HEK293 (cell line): ENCODE results near the gene GADD45G.

Experiments
- CTCF ChIA-PET: fragments of 350-600 bp; formaldehyde crosslinking; extraction: SDS; loops from one replicate; lab custom pipeline; 2021; ENCODE audit warnings: antibody characterized with exemption; lab: Yijun Ruan, JAX
- POLR2A ChIA-PET: fragments of 300-600 bp; formaldehyde crosslinking; extraction: SDS; loops from one replicate; lab custom pipeline; 2020; ENCODE audit warnings: antibody characterized with exemption, inconsistent platforms; lab: Yijun Ruan, JAX
- H3K27ac ChIP-seq: fragments of 200-500 bp; sonication (Bioruptor generic); 2 replicates; pipeline ENCODE4 v1.5.1; 2014; ENCODE audit warnings: low read depth, low read length, control low read depth, inconsistent platforms; ENCODE audit errors: extremely low read depth
- H3K36me3 ChIP-seq, 2 experiments: fragments of 200-500 bp in 1 of 2; sonication (Bioruptor generic) in 1 of 2; 1 replicate in 1 of 2; 2 replicates in 1 of 2; pipeline ENCODE4 v1.5.1; 2014 to 2017; ENCODE audit warnings: inconsistent platforms in 2 of 2, low read length in 2 of 2; ENCODE audit not compliant: control insufficient read depth in 2 of 2, insufficient read depth in 1 of 2
- H3K4me1 ChIP-seq: fragments of 200-500 bp; sonication (Bioruptor generic); 2 replicates; pipeline ENCODE4 v1.5.1; 2014; ENCODE audit warnings: mild to moderate bottlenecking, low read length, inconsistent platforms; ENCODE audit not compliant: control insufficient read depth, insufficient read depth
- H3K4me3 ChIP-seq: 2 replicates; pipeline ENCODE4 v1.5.1; 2011; ENCODE audit warnings: low read depth, mild to moderate bottlenecking, control low read depth, low read length, moderate library complexity
- H3K9me3 ChIP-seq: fragments of 200-500 bp; sonication (Bioruptor generic); 2 replicates; pipeline ENCODE4 v1.5.1; 2014; ENCODE audit warnings: low read depth, low read length, inconsistent platforms; ENCODE audit not compliant: control insufficient read depth, insufficient read depth
- KLF10 ChIP-seq: fragments of 450-650 bp; IDR thresholded peaks from 2 replicates; pipeline ENCODE4 v1.5.1; 2018; ENCODE audit warnings: missing biosample characterization, mild to moderate bottlenecking, missing genetic modification characterization
- KLF8 ChIP-seq: fragments of 450-650 bp; formaldehyde crosslinking; IDR thresholded peaks from 2 replicates; pipeline ENCODE4 v1.5.1; 2016; ENCODE audit warnings: missing biosample characterization, missing genetic modification characterization
- MEIS1 ChIP-seq: sonication (generic); formaldehyde crosslinking; IDR thresholded peaks from 2 replicates; pipeline ENCODE4 v1.8.1; 2022; ENCODE audit warnings: missing genetic modification reagents, mild to moderate bottlenecking, borderline replicate concordance
- SCRT2 ChIP-seq: fragments of 450-650 bp; formaldehyde crosslinking; IDR thresholded peaks from 2 replicates; pipeline ENCODE4 v1.5.1; 2016; ENCODE audit warnings: missing biosample characterization, missing genetic modification characterization
- SETDB1 ChIP-seq: IDR thresholded peaks from one replicate; pipeline ENCODE4 v1.6.1; 2017; ENCODE audit warnings: mild to moderate bottlenecking, low read length, moderate library complexity, mixed read lengths; ENCODE audit not compliant: insufficient read length
- ZFHX2 ChIP-seq: fragments of 450-650 bp; formaldehyde crosslinking; conservative IDR thresholded peaks from 2 replicates; pipeline ENCODE4 v1.5.1; 2016; ENCODE audit warnings: missing biosample characterization, missing genetic modification characterization
- ZNF184 ChIP-seq: fragments of 450-650 bp; IDR thresholded peaks from 2 replicates; pipeline ENCODE4 v1.5.1; 2018; ENCODE audit warnings: missing biosample characterization, mild to moderate bottlenecking, missing genetic modification characterization
- ZNF239 ChIP-seq: fragments of 450-650 bp; formaldehyde crosslinking; IDR thresholded peaks from 2 replicates; pipeline ENCODE4 v1.5.1; 2016; ENCODE audit warnings: missing biosample characterization, missing genetic modification characterization
- ZNF350 ChIP-seq: fragments of 450-650 bp; formaldehyde crosslinking; IDR thresholded peaks from 2 replicates; pipeline ENCODE4 v1.5.0; 2017; ENCODE audit warnings: missing biosample characterization, mild to moderate bottlenecking, missing genetic modification characterization
- ZNF404 ChIP-seq: fragments of 450-650 bp; formaldehyde crosslinking; IDR thresholded peaks from 2 replicates; pipeline ENCODE4 v1.5.1; 2017; ENCODE audit warnings: missing biosample characterization, missing genetic modification characterization
- ZNF600 ChIP-seq: fragments of 450-650 bp; formaldehyde crosslinking; IDR thresholded peaks from 2 replicates; pipeline ENCODE4 v1.5.1; 2016; ENCODE audit warnings: missing biosample characterization, missing genetic modification characterization
- ZNF624 ChIP-seq: fragments of 450-650 bp; formaldehyde crosslinking; IDR thresholded peaks from 2 replicates; pipeline ENCODE4 v1.5.1; 2017; ENCODE audit warnings: missing biosample characterization, missing genetic modification characterization
- ZNF670 ChIP-seq: fragments of 450-650 bp; formaldehyde crosslinking; IDR thresholded peaks from 2 replicates; pipeline ENCODE4 v1.5.1; 2016; ENCODE audit warnings: missing biosample characterization, missing genetic modification characterization, low read depth
- ZNF830 ChIP-seq: fragments of 450-650 bp; IDR thresholded peaks from 2 replicates; pipeline ENCODE4 v1.5.0; 2018; ENCODE audit warnings: missing biosample characterization, missing genetic modification characterization, low read depth, mild to moderate bottlenecking, moderate library complexity
- ZXDB ChIP-seq: fragments of 450-650 bp; formaldehyde crosslinking; IDR thresholded peaks from 2 replicates; pipeline ENCODE4 v1.5.1; 2016; ENCODE audit warnings: missing biosample characterization, missing genetic modification characterization
- TF ChIP-seq, protein P1 (sequence below): sonication (generic); formaldehyde crosslinking; IDR thresholded peaks from 2 replicates; pipeline ENCODE4 v1.8.1; 2022; ENCODE audit warnings: mild to moderate bottlenecking, moderate library complexity, missing genetic modification reagents
- TF ChIP-seq, protein P2 (sequence below): fragments of 450-650 bp; formaldehyde crosslinking; optimal IDR thresholded peaks from 2 replicates; pipeline ENCODE3; 2016; ENCODE audit warnings: missing biosample characterization, mild to moderate bottlenecking, missing genetic modification characterization
- TF ChIP-seq, protein P3 (sequence below): fragments of 450-650 bp; formaldehyde crosslinking; IDR thresholded peaks from 2 replicates; pipeline ENCODE4 v1.5.1; 2016; ENCODE audit warnings: missing biosample characterization, missing genetic modification characterization
- TF ChIP-seq, protein P4 (sequence below): fragments of 450-650 bp; IDR thresholded peaks from 2 replicates; pipeline ENCODE4 v1.5.1; 2018; ENCODE audit warnings: missing biosample characterization, missing genetic modification characterization
- TF ChIP-seq, protein P5 (sequence below): fragments of 450-650 bp; formaldehyde crosslinking; IDR thresholded peaks from 2 replicates; pipeline ENCODE4 v1.5.1; 2016; ENCODE audit warnings: missing biosample characterization, missing genetic modification characterization, low read depth

Gene GADD45G

DNA sequence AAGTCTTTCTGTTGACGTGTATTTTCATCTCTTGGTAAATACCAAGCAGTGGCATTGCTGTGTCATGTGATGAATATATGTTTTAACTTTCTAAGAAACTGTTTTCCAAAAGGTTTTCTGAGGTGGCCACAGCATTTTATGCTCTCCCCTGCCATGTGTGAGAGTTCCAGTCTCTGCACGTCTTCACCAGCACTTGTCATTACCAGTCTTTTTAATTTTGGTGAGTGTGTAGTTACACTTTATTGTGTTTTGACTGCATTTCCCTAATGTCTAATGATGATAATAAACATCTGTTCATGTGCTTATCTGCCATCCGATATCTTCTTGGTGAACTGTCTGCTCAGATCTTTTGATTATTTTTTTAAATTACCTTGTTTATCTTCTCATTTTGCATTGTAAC lies 27.4 kb upstream of the GADD45G start:
- H3K4me1 ChIP-seq: no peaks in the 10 kb centered on the region
- no peaks in the 10 kb centered on the region for H3K9me3 ChIP-seq

DNA sequence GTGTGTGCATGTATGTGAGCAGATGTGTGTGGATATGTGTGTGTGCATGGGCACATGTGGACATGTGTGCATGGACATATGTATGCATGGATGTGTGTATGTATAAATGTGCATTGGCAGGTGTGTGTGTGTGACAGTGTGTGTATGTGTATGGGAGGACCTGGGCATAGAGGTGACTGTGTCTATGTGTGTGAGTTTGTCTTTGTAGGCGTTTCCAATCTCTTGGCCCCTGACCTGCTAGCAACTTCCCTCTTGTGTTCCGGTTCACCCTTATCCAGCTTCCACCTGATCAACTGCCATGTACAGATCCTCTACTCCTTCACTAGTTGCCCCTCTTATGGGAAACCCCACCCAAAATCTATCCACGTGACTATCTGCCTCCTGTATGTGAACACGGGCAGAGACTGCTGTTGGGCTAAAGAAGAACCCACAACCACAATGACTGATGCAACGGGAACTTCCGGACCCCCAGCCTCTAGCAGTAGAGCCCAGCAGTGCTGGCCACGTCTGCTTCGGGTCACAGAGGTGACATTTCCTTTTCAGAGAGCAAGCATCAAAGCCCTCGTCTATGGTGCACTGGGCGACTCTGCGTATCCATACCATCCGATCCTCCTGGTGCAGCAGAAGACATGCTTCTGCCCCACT lies 24.9 kb upstream of the GADD45G start:
- H3K27ac ChIP-seq: no peak overlapping the region
- no peak overlapping the region for H3K4me3 ChIP-seq
- TF ChIP-seq ZNF600 (tag by site-specific recombination) (no peak), ZNF350 (no peak), ZFHX2 (tag by site-specific recombination) (no peak)
- no peaks in the 10 kb centered on the region for H3K9me3 ChIP-seq
- no peaks in the 10 kb centered on the region for H3K36me3 ChIP-seq
- ChIA-PET CTCF (interaction anchor here (0.6 to 4.3 kb wide), 2 partner anchors 14 to 31 kb away, joined by 3 to 32 read pairs; no protein-coding TSS in a partner anchor), POLR2A (no interaction called here)
- no peaks in the 10 kb centered on the region for H3K4me1 ChIP-seq

More for the DNA sequence above, 27.4 kb upstream of the GADD45G start:
- Histone ChIP-seq H3K4me3 (no peak overlapping the region), H3K36me3 (no peaks in the 10 kb centered on the region), H3K27ac (no peak overlapping the region)
- ChIA-PET POLR2A (no interaction called here), CTCF (interaction anchor here (0.6 to 5.1 kb wide), 16 partner anchors 9 to 1120 kb away, joined by 3 to 71 read pairs (median 6); no protein-coding TSS in a partner anchor)
- TF ChIP-seq ZNF184 (tag by site-specific recombination) (peak; percentile 94), KLF10 (tag by site-specific recombination) (no peak), KLF8 (no peak), SETDB1 (peak; percentile 33), ZNF670 (tag by site-specific recombination) (no peak), ZNF830 (no peak), MEIS1 (CRISPR knock-in tag) (no peak), ZNF624 (tag by site-specific recombination) (no peak)
- TF ChIP-seq, protein P1, sequence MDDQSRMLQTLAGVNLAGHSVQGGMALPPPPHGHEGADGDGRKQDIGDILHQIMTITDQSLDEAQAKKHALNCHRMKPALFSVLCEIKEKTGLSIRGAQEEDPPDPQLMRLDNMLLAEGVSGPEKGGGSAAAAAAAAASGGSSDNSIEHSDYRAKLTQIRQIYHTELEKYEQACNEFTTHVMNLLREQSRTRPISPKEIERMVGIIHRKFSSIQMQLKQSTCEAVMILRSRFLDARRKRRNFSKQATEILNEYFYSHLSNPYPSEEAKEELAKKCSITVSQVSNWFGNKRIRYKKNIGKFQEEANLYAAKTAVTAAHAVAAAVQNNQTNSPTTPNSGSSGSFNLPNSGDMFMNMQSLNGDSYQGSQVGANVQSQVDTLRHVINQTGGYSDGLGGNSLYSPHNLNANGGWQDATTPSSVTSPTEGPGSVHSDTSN: no peak
- TF ChIP-seq, protein P2, sequence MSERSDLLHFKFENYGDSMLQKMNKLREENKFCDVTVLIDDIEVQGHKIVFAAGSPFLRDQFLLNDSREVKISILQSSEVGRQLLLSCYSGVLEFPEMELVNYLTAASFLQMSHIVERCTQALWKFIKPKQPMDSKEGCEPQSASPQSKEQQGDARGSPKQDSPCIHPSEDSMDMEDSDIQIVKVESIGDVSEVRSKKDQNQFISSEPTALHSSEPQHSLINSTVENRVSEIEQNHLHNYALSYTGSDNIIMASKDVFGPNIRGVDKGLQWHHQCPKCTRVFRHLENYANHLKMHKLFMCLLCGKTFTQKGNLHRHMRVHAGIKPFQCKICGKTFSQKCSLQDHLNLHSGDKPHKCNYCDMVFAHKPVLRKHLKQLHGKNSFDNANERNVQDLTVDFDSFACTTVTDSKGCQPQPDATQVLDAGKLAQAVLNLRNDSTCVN (tag by site-specific recombination): no peak
- TF ChIP-seq, protein P3, sequence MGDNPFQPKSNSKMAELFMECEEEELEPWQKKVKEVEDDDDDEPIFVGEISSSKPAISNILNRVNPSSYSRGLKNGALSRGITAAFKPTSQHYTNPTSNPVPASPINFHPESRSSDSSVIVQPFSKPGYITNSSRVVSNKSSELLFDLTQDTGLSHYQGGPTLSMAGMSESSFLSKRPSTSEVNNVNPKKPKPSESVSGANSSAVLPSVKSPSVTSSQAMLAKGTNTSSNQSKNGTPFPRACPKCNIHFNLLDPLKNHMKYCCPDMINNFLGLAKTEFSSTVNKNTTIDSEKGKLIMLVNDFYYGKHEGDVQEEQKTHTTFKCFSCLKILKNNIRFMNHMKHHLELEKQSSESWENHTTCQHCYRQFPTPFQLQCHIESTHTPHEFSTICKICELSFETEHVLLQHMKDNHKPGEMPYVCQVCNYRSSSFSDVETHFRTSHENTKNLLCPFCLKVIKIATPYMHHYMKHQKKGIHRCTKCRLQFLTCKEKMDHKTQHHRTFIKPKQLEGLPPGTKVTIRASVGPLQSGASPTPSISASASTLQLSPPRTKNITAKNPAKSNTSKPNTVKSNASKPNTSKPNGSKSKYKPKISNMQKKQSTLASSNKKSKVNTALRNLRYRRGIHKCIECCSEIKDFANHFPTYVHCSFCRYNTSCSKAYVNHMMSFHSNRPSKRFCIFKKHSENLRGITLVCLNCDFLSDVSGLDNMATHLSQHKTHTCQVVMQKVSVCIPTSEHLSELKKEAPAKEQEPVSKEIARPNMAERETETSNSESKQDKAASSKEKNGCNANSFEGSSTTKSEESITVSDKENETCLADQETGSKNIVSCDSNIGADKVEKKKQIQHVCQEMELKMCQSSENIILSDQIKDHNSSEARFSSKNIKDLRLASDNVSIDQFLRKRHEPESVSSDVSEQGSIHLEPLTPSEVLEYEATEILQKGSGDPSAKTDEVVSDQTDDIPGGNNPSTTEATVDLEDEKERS (tag by site-specific recombination): no peak

DNA sequence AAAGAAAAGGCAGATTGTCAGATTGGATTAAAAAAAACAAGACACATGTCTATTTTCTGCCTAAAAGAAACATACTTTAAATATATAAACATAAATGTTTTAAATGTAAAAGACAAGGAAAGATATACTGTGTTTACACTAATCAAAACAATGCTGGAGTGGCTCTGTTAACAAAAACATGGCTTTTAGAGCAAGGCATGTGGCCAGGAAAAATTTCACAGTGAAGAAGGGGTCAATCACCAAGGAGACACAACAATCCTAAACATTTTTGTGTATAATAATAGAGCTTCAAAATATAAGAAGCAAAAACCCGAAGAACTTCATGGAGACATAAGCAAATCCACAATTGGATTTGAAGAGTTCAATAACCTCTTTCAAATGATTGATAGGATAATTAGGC lies 18.5 kb upstream of the GADD45G start:
- no peak overlapping the region for H3K4me3 ChIP-seq
- H3K4me1 ChIP-seq: no peaks in the 10 kb centered on the region
- CTCF ChIA-PET: interaction anchor here (1.4 to 1.6 kb wide), 2 partner anchors 10 to 12 kb away, joined by 3 to 7 read pairs; no protein-coding TSS in a partner anchor
- POLR2A ChIA-PET: no interaction called here
- H3K27ac ChIP-seq: no peak overlapping the region
- H3K9me3 ChIP-seq: no peaks in the 10 kb centered on the region
- H3K36me3 ChIP-seq: no peaks in the 10 kb centered on the region
- TF ChIP-seq, protein P4, sequence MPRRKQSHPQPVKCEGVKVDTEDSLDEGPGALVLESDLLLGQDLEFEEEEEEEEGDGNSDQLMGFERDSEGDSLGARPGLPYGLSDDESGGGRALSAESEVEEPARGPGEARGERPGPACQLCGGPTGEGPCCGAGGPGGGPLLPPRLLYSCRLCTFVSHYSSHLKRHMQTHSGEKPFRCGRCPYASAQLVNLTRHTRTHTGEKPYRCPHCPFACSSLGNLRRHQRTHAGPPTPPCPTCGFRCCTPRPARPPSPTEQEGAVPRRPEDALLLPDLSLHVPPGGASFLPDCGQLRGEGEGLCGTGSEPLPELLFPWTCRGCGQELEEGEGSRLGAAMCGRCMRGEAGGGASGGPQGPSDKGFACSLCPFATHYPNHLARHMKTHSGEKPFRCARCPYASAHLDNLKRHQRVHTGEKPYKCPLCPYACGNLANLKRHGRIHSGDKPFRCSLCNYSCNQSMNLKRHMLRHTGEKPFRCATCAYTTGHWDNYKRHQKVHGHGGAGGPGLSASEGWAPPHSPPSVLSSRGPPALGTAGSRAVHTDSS: no peak
- TF ChIP-seq ZXDB (no peak), ZNF404 (tag by site-specific recombination) (no peak), ZNF830 (no peak), SCRT2 (tag by site-specific recombination) (no peak), ZNF239 (tag by site-specific recombination) (no peak)
- TF ChIP-seq, protein P5, sequence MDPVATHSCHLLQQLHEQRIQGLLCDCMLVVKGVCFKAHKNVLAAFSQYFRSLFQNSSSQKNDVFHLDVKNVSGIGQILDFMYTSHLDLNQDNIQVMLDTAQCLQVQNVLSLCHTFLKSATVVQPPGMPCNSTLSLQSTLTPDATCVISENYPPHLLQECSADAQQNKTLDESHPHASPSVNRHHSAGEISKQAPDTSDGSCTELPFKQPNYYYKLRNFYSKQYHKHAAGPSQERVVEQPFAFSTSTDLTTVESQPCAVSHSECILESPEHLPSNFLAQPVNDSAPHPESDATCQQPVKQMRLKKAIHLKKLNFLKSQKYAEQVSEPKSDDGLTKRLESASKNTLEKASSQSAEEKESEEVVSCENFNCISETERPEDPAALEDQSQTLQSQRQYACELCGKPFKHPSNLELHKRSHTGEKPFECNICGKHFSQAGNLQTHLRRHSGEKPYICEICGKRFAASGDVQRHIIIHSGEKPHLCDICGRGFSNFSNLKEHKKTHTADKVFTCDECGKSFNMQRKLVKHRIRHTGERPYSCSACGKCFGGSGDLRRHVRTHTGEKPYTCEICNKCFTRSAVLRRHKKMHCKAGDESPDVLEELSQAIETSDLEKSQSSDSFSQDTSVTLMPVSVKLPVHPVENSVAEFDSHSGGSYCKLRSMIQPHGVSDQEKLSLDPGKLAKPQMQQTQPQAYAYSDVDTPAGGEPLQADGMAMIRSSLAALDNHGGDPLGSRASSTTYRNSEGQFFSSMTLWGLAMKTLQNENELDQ: no peak
